Endothelial cell of umbilical vein (primary cell): Measurements from ENCODE around the gene PRDM12. TPM values are rescaled to one million over a fixed set of nuclear protein-coding genes. Genes with fewer than 3 reads are reported as not detected.

ENCODE experiments used
- BruUV-seq: library from RNA; stranded (reverse); fragments of 400-500 nt; replicated peaks from 2 replicates; lab custom pipeline; 2021; lab: Mats Ljungman, UMichigan
- CTCF ChIA-PET: fragments of 300-600, 350-600 bp; sonication (Branson Sonifier 250); formaldehyde crosslinking; loops from one replicate; lab custom pipeline; 2021; ENCODE audit warnings: antibody characterized with exemption, inconsistent platforms; lab: Charles Lee
- POLR2A ChIA-PET: fragments of 300-600, 350-600 bp; sonication (Branson Sonifier 250); formaldehyde crosslinking; loops from one replicate; lab custom pipeline; 2021; ENCODE audit warnings: antibody characterized with exemption, inconsistent platforms; lab: Charles Lee
- DNase-seq: peaks from one replicate; pipeline ENCODE4 v3.0.0-alpha.2; 2011; ENCODE audit warnings: low read depth, low spot score
- FAIRE-seq: peaks from 2 replicates; lab custom pipeline; 2011; peaks lifted over from hg19 to GRCh38; lab: Jason Lieb, UNC
- H2AFZ ChIP-seq: 2 replicates; pipeline ENCODE4 v1.6.0; 2012; ENCODE audit warnings: low read depth, low read length, control low read depth, inconsistent platforms
- H3K27ac ChIP-seq: 2 replicates; pipeline ENCODE4 v1.5.1; 2011; ENCODE audit warnings: low read depth, mild to moderate bottlenecking, control low read depth, low read length, moderate library complexity; ENCODE audit not compliant: insufficient read depth
- H3K27me3 ChIP-seq, 2 experiments: 2 replicates each; pipeline versions ENCODE4 v1.6.0 to v1.6.1; 2011; ENCODE audit warnings: low read length in 2 of 2, mixed read lengths in 1 of 2; ENCODE audit not compliant: control insufficient read depth in 2 of 2, insufficient read depth in 2 of 2
- H3K36me3 ChIP-seq, 2 experiments: 2 replicates in 1 of 2; 3 replicates in 1 of 2; pipeline ENCODE4 v1.5.1; 2011; ENCODE audit warnings: low read length in 2 of 2, mild to moderate bottlenecking in 1 of 2, moderate library complexity in 1 of 2; ENCODE audit not compliant: control insufficient read depth in 2 of 2, insufficient read depth in 2 of 2; ENCODE audit errors: extremely low read depth in 1 of 2
- H3K4me1 ChIP-seq: 3 replicates; pipeline ENCODE4 v1.5.1; 2011; ENCODE audit warnings: mild to moderate bottlenecking, low read length; ENCODE audit not compliant: control insufficient read depth, insufficient read depth; ENCODE audit errors: extremely low read depth
- H3K4me2 ChIP-seq: 2 replicates; pipeline ENCODE4 v1.6.1; 2011; ENCODE audit warnings: low read length, control low read depth, mixed read lengths; ENCODE audit not compliant: insufficient read depth
- H3K4me3 ChIP-seq, 3 experiments: fragments of 200-600 bp in 1 of 3; sonication (generic), shearing (Covaris generic) in 1 of 3; replicated peaks in 1 of 3; 2 replicates each; pipeline ENCODE4 v1.5.1; 2011 to 2016; ENCODE audit warnings: control low read depth in 3 of 3, low read length in 3 of 3, mild to moderate bottlenecking in 2 of 3, inconsistent platforms in 1 of 3, low read depth in 1 of 3, moderate library complexity in 1 of 3; ENCODE audit not compliant: insufficient read depth in 1 of 3
- H3K79me2 ChIP-seq: 2 replicates; pipeline ENCODE4 v1.6.0; 2012; ENCODE audit warnings: low read length, inconsistent platforms; ENCODE audit not compliant: control insufficient read depth, insufficient read depth
- H3K9ac ChIP-seq: replicated peaks from 2 replicates; pipeline ENCODE3; 2011; ENCODE audit warnings: low read length, control low read depth; ENCODE audit not compliant: insufficient read depth; ENCODE audit errors: extremely low read depth
- H3K9me1 ChIP-seq: replicated peaks from 3 replicates; pipeline ENCODE4 v1.6.0; 2011; ENCODE audit warnings: mild to moderate bottlenecking, low read length; ENCODE audit not compliant: control insufficient read depth, insufficient read depth; ENCODE audit errors: extremely low read depth
- H3K9me3 ChIP-seq: replicated peaks from 2 replicates; pipeline ENCODE4 v1.5.1; 2012; ENCODE audit warnings: low read length, inconsistent platforms; ENCODE audit not compliant: control insufficient read depth, insufficient read depth
- H4K20me1 ChIP-seq: replicated peaks from 2 replicates; pipeline ENCODE3; 2011; ENCODE audit warnings: mild to moderate bottlenecking, low read length; ENCODE audit not compliant: control insufficient read depth, insufficient read depth; ENCODE audit errors: extremely low read depth
- FOS ChIP-seq: IDR thresholded peaks from 2 replicates; pipeline ENCODE4 v1.6.1; 2011; ENCODE audit warnings: mild to moderate bottlenecking, low read length, moderate library complexity, borderline replicate concordance; ENCODE audit not compliant: insufficient read depth
- GATA2 ChIP-seq: IDR thresholded peaks from 2 replicates; pipeline ENCODE4 v1.7.0; 2011; ENCODE audit warnings: low read depth, mild to moderate bottlenecking, moderate library complexity, mixed read lengths, low read length; ENCODE audit not compliant: insufficient read length, insufficient read depth
- JUN ChIP-seq: IDR thresholded peaks from 2 replicates; pipeline ENCODE4 v1.6.1; 2011; ENCODE audit warnings: borderline replicate concordance, low read depth; ENCODE audit not compliant: insufficient read length, insufficient read depth
- POLR2A ChIP-seq: IDR thresholded peaks from 2 replicates; pipeline ENCODE4 v1.6.1; 2012; ENCODE audit warnings: low read depth, mild to moderate bottlenecking, control low read depth, low read length
- POLR2AphosphoS5 ChIP-seq: IDR thresholded peaks from 2 replicates; pipeline ENCODE4 v1.6.1; 2012; ENCODE audit warnings: low read depth, mild to moderate bottlenecking, control low read depth, low read length, moderate library complexity; ENCODE audit not compliant: insufficient read depth
- dilution Hi-C: fragments of 300-500 bp; cut with MboI; formaldehyde crosslinking; loops from one replicate; pipeline ENCODE4 v1.15.0; 2019; ENCODE audit warnings: low sequenced_read_pairs; ENCODE audit not compliant: extremely low pct_ligation_motif_present
- intact Hi-C: fragments of 100-400 bp; cut with micrococcal nuclease; formaldehyde crosslinking; loops from one replicate; pipeline ENCODE4 v1.10.0; 2022
- polyA plus RNA-seq, 4 experiments: library from polyadenylated mRNA; depleted of rRNA in 3 of 4; stranded (reverse) in 3 of 4; unstranded in 1 of 4; fragments of >200 nt; gene quantifications; 2 replicates each; pipeline versions ENCODE4 v1.2.1 to v1.2.3, GENCODE V29; 2011 to 2012; ENCODE audit warnings: missing spikeins in 1 of 4
- total RNA-seq: library from RNA; stranded (reverse); gene quantifications from 2 replicates; pipeline ENCODE4 v1.2.3, GENCODE V29; 2021
- TF ChIP-seq, protein P1 (sequence below): IDR thresholded peaks from 2 replicates; pipeline ENCODE4 v1.6.1; 2011; ENCODE audit not compliant: insufficient read depth, insufficient read length

Gene PRDM12
- total and polyA plus RNA-seq, 2 donors (not counting 3 experiments of a cell fraction or from before 2014, with no cell fraction given): not detected

DNA sequence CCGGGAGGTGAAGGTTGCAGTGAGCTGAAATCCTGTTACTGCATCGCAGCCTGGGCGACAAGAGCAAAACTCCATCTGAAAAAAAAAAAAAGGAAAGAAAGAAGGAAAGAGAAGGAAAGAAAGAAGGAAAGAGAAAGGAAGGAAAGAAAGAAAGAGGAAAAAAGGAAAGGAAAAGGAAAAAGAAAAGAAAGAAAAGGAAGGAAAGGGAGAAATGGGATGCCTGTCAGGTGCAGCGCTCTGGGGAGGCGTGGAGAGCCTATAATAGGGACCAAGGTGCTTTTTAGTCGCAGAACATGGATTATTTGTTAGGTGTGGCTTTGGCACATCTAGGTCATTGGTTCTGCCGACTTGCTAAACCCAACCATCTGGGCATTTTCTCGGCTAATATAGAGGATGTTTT is 47.1 kb downstream of the PRDM12 start:
- H3K4me2 ChIP-seq: no peak overlapping the region
- H4K20me1 ChIP-seq: no peaks in the 10 kb centered on the region
- POLR2A ChIA-PET: no interaction called here
- FAIRE-seq: no peak
- H3K79me2 ChIP-seq: peaks cover 30% of the 10 kb centered on the region
- no peak overlapping the region for H3K27ac ChIP-seq
- no TSS peak for BruUV-seq
- dilution Hi-C loops: no loop called here
- H3K36me3 ChIP-seq: no peaks in the 10 kb centered on the region
- H3K9me3 ChIP-seq: no peaks in the 10 kb centered on the region
- H3K4me3 ChIP-seq: no peak overlapping the region
- CTCF ChIA-PET: interaction anchor here (0.6 to 13.9 kb wide), 3 partner anchors 11 to 154 kb away, joined by 3 to 327 read pairs (median 3); no protein-coding TSS in a partner anchor
- H3K27me3 ChIP-seq: no peaks in the 10 kb centered on the region
- H3K9ac ChIP-seq: no peak overlapping the region
- intact Hi-C loops: loop anchor here (5.0 kb wide), 1 partner anchor 336 kb away; no protein-coding TSS in a partner anchor
- peaks cover 12% of the 10 kb centered on the region for H3K4me1 ChIP-seq
- no peak for DNase-seq
- no peak overlapping the region for H2AFZ ChIP-seq
- no peaks in the 10 kb centered on the region for H3K9me1 ChIP-seq
- TF ChIP-seq JUN (no peak), FOS (no peak), GATA2 (no peak), POLR2AphosphoS5 (no peak), POLR2A (no peak)
- TF ChIP-seq, protein P1, sequence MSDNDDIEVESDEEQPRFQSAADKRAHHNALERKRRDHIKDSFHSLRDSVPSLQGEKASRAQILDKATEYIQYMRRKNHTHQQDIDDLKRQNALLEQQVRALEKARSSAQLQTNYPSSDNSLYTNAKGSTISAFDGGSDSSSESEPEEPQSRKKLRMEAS: no peak
